Neuronal stem cell (in vitro differentiated cells): ENCODE data around the gene PDZD7.

Experiments used
- DNase-seq: peaks from one replicate; pipeline ENCODE4 v3.0.0-alpha.2; 2013; ENCODE audit warnings: low spot score
- H2AFZ ChIP-seq: one replicate; pipeline ENCODE4 v1.6.1; 2013; ENCODE audit warnings: mild to moderate bottlenecking, low read length, inconsistent platforms
- H2AK5ac ChIP-seq: 2 replicates; pipeline ENCODE4 v1.6.1; 2013; ENCODE audit warnings: low read depth, mild to moderate bottlenecking, inconsistent platforms, low read length, moderate library complexity, mixed read lengths
- H2BK120ac ChIP-seq: 2 replicates; pipeline ENCODE4 v1.6.1; 2013; ENCODE audit warnings: low read depth, mild to moderate bottlenecking, inconsistent platforms, low read length, moderate library complexity, mixed read lengths
- H2BK12ac ChIP-seq: one replicate; pipeline ENCODE4 v1.6.1; 2013; ENCODE audit warnings: low read length, inconsistent platforms
- H2BK15ac ChIP-seq: 2 replicates; pipeline ENCODE4 v1.6.1; 2013; ENCODE audit warnings: mild to moderate bottlenecking, low read length, inconsistent platforms, mixed read lengths
- H2BK5ac ChIP-seq: one replicate; pipeline ENCODE4 v1.6.1; 2013; ENCODE audit warnings: inconsistent platforms, mild to moderate bottlenecking, low read length, moderate library complexity
- H3K14ac ChIP-seq: one replicate; pipeline ENCODE4 v1.6.1; 2013; ENCODE audit warnings: low read length, inconsistent platforms
- H3K18ac ChIP-seq: 2 replicates; pipeline ENCODE4 v1.6.1; 2013; ENCODE audit warnings: low read length, inconsistent platforms
- H3K23ac ChIP-seq: 2 replicates; pipeline ENCODE4 v1.6.1; 2013; ENCODE audit warnings: low read depth, mild to moderate bottlenecking, mixed read lengths, low read length, inconsistent platforms; ENCODE audit not compliant: poor library complexity
- H3K27ac ChIP-seq: replicated peaks from 3 replicates; pipeline ENCODE4 v1.5.1; 2013; ENCODE audit warnings: low read length, inconsistent platforms
- H3K27me3 ChIP-seq, 3 experiments: 2 replicates each; pipeline ENCODE4 v1.6.1; 2013; ENCODE audit warnings: low read length in 3 of 3, mild to moderate bottlenecking in 2 of 3, inconsistent platforms in 1 of 3, low read depth in 1 of 3, mixed read lengths in 1 of 3, moderate library complexity in 1 of 3; ENCODE audit not compliant: control insufficient read depth in 3 of 3, insufficient read depth in 3 of 3
- H3K36me3 ChIP-seq, 2 donors: replicated peaks in 1 of 2; 2 replicates each; pipeline ENCODE4 v1.6.1; 2013; ENCODE audit warnings: low read length in 2 of 2; ENCODE audit not compliant: control insufficient read depth in 2 of 2, insufficient read depth in 2 of 2
- H3K4ac ChIP-seq: 2 replicates; pipeline ENCODE4 v1.6.1; 2013; ENCODE audit warnings: inconsistent platforms, mild to moderate bottlenecking, low read length, moderate library complexity
- H3K4me1 ChIP-seq, 2 donors: 1 replicate in 1 of 2; 2 replicates in 1 of 2; pipeline ENCODE4 v1.6.1; 2013; ENCODE audit warnings: low read length in 2 of 2, low read depth in 1 of 2; ENCODE audit not compliant: control insufficient read depth in 2 of 2, insufficient read depth in 1 of 2
- H3K4me2 ChIP-seq: one replicate; pipeline ENCODE4 v1.6.1; 2013; ENCODE audit warnings: mild to moderate bottlenecking, low read length, inconsistent platforms; ENCODE audit not compliant: insufficient read depth, poor library complexity, severe bottlenecking
- H3K4me3 ChIP-seq, 2 donors: 2 replicates each; pipeline ENCODE4 v1.5.1; 2013; ENCODE audit warnings: low read length in 2 of 2, mild to moderate bottlenecking in 2 of 2, inconsistent platforms in 1 of 2, moderate library complexity in 1 of 2
- H3K79me1 ChIP-seq: one replicate; pipeline ENCODE4 v1.6.1; 2013; ENCODE audit warnings: low read depth, mild to moderate bottlenecking, inconsistent platforms, low read length, moderate library complexity
- H3K9ac ChIP-seq: one replicate; pipeline ENCODE4 v1.6.1; 2013; ENCODE audit warnings: mild to moderate bottlenecking, low read depth, low read length, inconsistent platforms; ENCODE audit not compliant: poor library complexity
- H3K9me3 ChIP-seq, 2 donors: replicated peaks in 1 of 2; 2 replicates each; pipeline versions ENCODE3 to v1.6.1; 2013; ENCODE audit warnings: low read length in 2 of 2, mild to moderate bottlenecking in 2 of 2, inconsistent platforms in 1 of 2, low read depth in 1 of 2, mixed read lengths in 1 of 2, moderate library complexity in 1 of 2; ENCODE audit not compliant: control insufficient read depth in 2 of 2, insufficient read depth in 1 of 2
- H4K8ac ChIP-seq: one replicate; pipeline ENCODE4 v1.6.1; 2013; ENCODE audit warnings: low read depth, mild to moderate bottlenecking, inconsistent platforms, low read length, moderate library complexity
- H4K91ac ChIP-seq: one replicate; pipeline ENCODE4 v1.6.1; 2013; ENCODE audit warnings: low read length, low read depth, mild to moderate bottlenecking, inconsistent platforms; ENCODE audit not compliant: poor library complexity
- WGBS, 2 donors: extraction: QIAGEN DNeasy Blood & Tissue Kit; methylation state at CpG; one replicate each; pipeline ENCODE4 v1.1.7; 2013; ENCODE audit warnings: missing lambda C conversion rate in 2 of 2, mixed read lengths in 1 of 2; ENCODE audit not compliant: insufficient read length in 2 of 2, insufficient replicate concordance in 1 of 2; ENCODE audit errors: extremely low coverage in 2 of 2; 5-methylcytosine and 5-hydroxymethylcytosine counted together

Gene PDZD7

GRCh38 chr10:100999742-101000126 is 31.2 kb downstream of the PDZD7 start, which contains the start of gene LZTS2:
TSS of gene LZTS2 (plus strand) at chr10:100999808. CDS start at chr10:101002539, 2,731 bp downstream.
- Histone ChIP-seq H2BK15ac (peak within 1 kb of the TSS; percentile 77), H2BK5ac (peak within 1 kb of the TSS; percentile 99), H3K14ac (peak within 1 kb of the TSS; percentile 95), H4K91ac (peak within 1 kb of the TSS; percentile 22), H3K4ac (peak within 1 kb of the TSS; percentile 17), H3K4me2 (peak within 1 kb of the TSS; percentile 97), H2AK5ac (peak within 1 kb of the TSS; percentile 100), H3K36me3 (peaks cover 22 to 34% of the 10 kb centered on the region in 2 donors), H3K23ac (peak within 1 kb of the TSS; percentile 69), H3K79me1 (peaks cover 26% of the 10 kb centered on the region), H3K27ac (peak within 1 kb of the TSS; percentile 94), H3K4me3 (peak within 1 kb of the TSS; percentile 92 to 99), H3K18ac (peak within 1 kb of the TSS; percentile 99), H2BK120ac (peak within 1 kb of the TSS; percentile 35), H2AFZ (peak within 1 kb of the TSS; percentile 95), H3K4me1 (peaks cover 23 to 25% of the 10 kb centered on the region in 2 donors), H2BK12ac (no peak within 1 kb of the TSS), H4K8ac (peak within 1 kb of the TSS; percentile 25), H3K27me3 (no peaks in the 10 kb centered on the region), H3K9me3 (no peaks in the 10 kb centered on the region), H3K9ac (peak within 1 kb of the TSS; percentile 95)
- DNase-seq: no peak
- WGBS, 2 donors: no CpG with 5 or more reads among the region's 44 CpGs

GRCh38 chr10:100998991-100999741 is 31.8 kb downstream of the PDZD7 start:
- Histone ChIP-seq H2BK15ac (peak overlapping the region; percentile 62), H2BK120ac (no peak overlapping the region), H3K18ac (peak overlapping the region; percentile 99), H4K91ac (no peak overlapping the region), H2BK5ac (peak overlapping the region; percentile 99), H3K9me3 (no peaks in the 10 kb centered on the region), H2AFZ (peak overlapping the region; percentile 95), H3K4me3 (peak overlapping the region; percentile 92 to 99), H3K27ac (peak overlapping the region; percentile 94), H3K4ac (no peak overlapping the region), H3K4me1 (peaks cover 23 to 25% of the 10 kb centered on the region in 2 donors), H3K27me3 (no peaks in the 10 kb centered on the region), H3K9ac (peak overlapping the region; percentile 95), H3K4me2 (peak overlapping the region; percentile 97), H3K23ac (peak overlapping the region; percentile 69), H4K8ac (no peak overlapping the region), H2BK12ac (no peak overlapping the region), H3K14ac (peak overlapping the region; percentile 85), H3K36me3 (peaks cover 21 to 33% of the 10 kb centered on the region in 2 donors), H2AK5ac (peak overlapping the region; percentile 86), H3K79me1 (peaks cover 26% of the 10 kb centered on the region)
- DNase-seq: peak; percentile 76
- no CpG with 5 or more reads among the region's 83 CpGs for WGBS, 2 donors

GRCh38 chr10:100998183-100998990 is 32.5 kb downstream of the PDZD7 start:
- Histone ChIP-seq H2BK12ac (peak overlapping the region; percentile 24), H3K14ac (peak overlapping the region; percentile 58), H3K4me1 (peaks cover 23 to 25% of the 10 kb centered on the region in 2 donors), H3K36me3 (peaks cover 20 to 33% of the 10 kb centered on the region in 2 donors), H3K18ac (peak overlapping the region; percentile 95), H4K91ac (no peak overlapping the region), H3K4me2 (peak overlapping the region; percentile 97), H3K79me1 (peaks cover 19% of the 10 kb centered on the region), H3K27ac (peak overlapping the region; percentile 94), H3K9ac (peak overlapping the region; percentile 83), H2BK5ac (peak overlapping the region; percentile 49), H3K23ac (peak overlapping the region; percentile 87), H3K27me3 (no peaks in the 10 kb centered on the region), H3K9me3 (no peaks in the 10 kb centered on the region), H3K4ac (no peak overlapping the region), H3K4me3 (peak overlapping the region; percentile 92 to 99), H4K8ac (no peak overlapping the region), H2AFZ (peak overlapping the region; percentile 95), H2BK15ac (peak overlapping the region; percentile 49), H2AK5ac (peak overlapping the region; percentile 37), H2BK120ac (peak overlapping the region; percentile 78)
- DNase-seq: no peak
- no CpG with 5 or more reads among the region's 25 CpGs for WGBS, 2 donors
